Measurements from ENCODE around the gene WNT11. TPM values are rescaled to one million over a fixed set of nuclear protein-coding genes. Genes with fewer than 3 reads are reported as not detected.

Gene WNT11
- total RNA-seq, 1 donor from 2014 or later, result 3.6 TPM

DNA sequence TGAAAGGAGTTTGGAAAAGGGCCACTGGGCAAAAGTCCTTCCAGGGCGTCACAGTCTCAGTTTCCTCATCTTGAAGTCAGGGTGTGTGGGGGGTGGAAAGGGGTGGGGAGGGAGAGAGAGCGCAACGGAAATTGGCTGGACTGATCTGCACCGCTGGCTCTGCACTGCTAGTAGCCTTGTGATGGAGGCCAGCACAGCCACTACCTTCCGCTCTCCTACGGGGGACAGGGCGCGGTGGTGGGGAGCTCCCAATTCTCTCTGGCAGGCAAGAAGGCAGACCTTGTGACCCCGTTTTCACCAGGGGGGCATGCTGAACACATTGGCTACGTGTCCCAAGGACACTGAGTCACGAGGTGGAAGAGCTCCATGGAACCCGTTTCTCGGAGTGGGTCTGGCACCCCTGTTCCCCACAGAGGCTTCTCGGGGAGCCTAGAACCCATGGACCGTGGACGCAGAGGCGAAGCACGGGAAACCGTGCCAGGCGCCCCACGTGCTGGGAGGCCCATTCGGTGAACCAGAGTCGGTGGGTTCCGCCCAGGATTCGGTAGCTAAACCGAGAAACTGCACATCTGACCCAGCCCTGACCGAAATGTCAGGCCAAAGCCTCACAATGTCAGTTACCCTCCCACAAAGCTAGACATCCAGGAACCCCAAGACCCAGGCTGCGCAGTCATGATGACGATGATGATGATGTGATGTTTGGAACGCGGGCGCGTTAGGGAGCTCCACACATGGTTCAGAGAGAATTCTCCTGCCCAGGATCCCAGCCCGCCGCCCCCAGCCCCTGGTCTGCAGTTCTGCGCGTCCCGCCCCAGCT is 28.3 kb upstream of the WNT11 start:
- TF ChIP-seq, protein P1, sequence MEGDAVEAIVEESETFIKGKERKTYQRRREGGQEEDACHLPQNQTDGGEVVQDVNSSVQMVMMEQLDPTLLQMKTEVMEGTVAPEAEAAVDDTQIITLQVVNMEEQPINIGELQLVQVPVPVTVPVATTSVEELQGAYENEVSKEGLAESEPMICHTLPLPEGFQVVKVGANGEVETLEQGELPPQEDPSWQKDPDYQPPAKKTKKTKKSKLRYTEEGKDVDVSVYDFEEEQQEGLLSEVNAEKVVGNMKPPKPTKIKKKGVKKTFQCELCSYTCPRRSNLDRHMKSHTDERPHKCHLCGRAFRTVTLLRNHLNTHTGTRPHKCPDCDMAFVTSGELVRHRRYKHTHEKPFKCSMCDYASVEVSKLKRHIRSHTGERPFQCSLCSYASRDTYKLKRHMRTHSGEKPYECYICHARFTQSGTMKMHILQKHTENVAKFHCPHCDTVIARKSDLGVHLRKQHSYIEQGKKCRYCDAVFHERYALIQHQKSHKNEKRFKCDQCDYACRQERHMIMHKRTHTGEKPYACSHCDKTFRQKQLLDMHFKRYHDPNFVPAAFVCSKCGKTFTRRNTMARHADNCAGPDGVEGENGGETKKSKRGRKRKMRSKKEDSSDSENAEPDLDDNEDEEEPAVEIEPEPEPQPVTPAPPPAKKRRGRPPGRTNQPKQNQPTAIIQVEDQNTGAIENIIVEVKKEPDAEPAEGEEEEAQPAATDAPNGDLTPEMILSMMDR (IDR thresholded peaks at IDR 0.05; ENCODE audit: unreplicated experiment), result no peak
- H3K4me1 Mint-ChIP-seq (ENCODE audit: unreplicated experiment), result peaks cover 33% of the 10 kb centered on the region
- peak overlapping the region; percentile 92 for H3K27ac Mint-ChIP-seq (ENCODE audit: unreplicated experiment)
- no peaks in the 10 kb centered on the region for H3K9me3 Mint-ChIP-seq (ENCODE audit: unreplicated experiment)
- H3K27me3 Mint-ChIP-seq (ENCODE audit: unreplicated experiment), result peaks cover 30% of the 10 kb centered on the region
- peak; percentile 27 for DNase-seq (ENCODE audit: low spot score)
- peak overlapping the region; percentile 97 for H3K4me3 Mint-ChIP-seq (ENCODE audit: unreplicated experiment)
- H3K36me3 Mint-ChIP-seq (ENCODE audit: low read depth, unreplicated experiment), result peaks cover 7% of the 10 kb centered on the region

DNA sequence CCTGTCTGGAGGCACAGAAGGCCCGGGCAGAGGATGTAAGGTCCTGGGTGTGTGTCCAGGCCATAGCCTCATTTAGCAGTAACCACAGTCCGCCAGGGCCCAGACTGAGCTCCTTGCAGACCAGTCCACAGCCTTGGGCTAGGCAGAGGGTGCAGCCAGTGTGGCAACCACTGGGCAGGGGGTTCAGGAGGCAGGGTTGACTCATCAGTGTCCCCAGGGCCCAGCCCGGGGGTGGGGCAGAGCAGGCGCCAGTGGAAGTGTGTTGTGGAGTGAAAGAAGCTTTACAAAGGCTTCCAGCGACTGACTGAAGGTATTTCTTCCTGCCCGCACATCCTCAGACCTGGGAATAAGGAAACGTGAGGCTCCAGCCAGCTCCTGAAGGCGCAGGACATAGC is 27.7 kb upstream of the WNT11 start:
- H3K27me3 Mint-ChIP-seq (ENCODE audit: unreplicated experiment), result peaks cover 32% of the 10 kb centered on the region
- no peak for DNase-seq (ENCODE audit: low spot score)
- H3K9me3 Mint-ChIP-seq (ENCODE audit: unreplicated experiment), result no peaks in the 10 kb centered on the region
- peaks cover 7% of the 10 kb centered on the region for H3K36me3 Mint-ChIP-seq (ENCODE audit: low read depth, unreplicated experiment)
- H3K4me3 Mint-ChIP-seq (ENCODE audit: unreplicated experiment), result peak overlapping the region; percentile 97
- peaks cover 33% of the 10 kb centered on the region for H3K4me1 Mint-ChIP-seq (ENCODE audit: unreplicated experiment)
- H3K27ac Mint-ChIP-seq (ENCODE audit: unreplicated experiment), result peak overlapping the region; percentile 57
- TF ChIP-seq, protein P1 (IDR thresholded peaks at IDR 0.05; ENCODE audit: unreplicated experiment), result no peak

DNA sequence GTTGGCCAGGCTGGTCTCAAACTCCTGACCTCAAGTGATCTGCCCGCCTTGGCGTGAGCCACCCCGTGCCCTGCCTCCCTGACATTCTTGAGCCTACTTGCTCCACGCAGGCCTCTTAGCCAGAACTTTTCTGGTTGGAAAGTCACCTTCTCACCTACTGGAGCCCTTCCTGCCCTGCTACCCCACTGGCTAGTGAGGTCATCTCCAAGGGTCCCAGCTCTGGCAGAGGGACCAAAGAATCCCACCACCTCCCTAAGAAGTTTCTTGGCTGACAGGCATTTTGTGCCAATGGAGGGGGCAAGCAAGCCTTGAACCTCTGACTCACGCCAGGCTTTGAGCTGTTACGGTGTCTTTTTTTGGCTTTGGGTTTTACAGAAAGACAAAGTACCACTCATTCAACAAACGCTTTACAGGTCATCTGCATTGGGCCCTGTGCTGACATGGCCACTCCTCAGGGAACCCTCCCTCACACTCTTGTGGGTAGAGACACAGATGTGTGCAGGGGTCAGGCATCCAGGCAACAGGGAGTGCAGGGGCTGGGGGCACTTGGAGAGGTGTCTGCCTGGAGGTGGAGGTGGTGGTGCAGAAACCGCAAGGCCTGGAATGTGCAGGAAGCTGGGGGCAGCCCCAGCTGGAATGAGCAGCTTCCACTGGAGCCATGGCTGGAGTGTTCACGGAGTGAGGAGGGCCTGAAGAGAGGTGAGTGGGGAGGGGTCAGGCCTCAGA is 27.1 kb upstream of the WNT11 start:
- Mint-ChIP-seq H3K4me3 (ENCODE audit: unreplicated experiment) (no peak overlapping the region), H3K27ac (ENCODE audit: unreplicated experiment) (peak overlapping the region; percentile 36), H3K36me3 (ENCODE audit: low read depth, unreplicated experiment) (peaks cover 7% of the 10 kb centered on the region), H3K27me3 (ENCODE audit: unreplicated experiment) (peaks cover 32% of the 10 kb centered on the region), H3K4me1 (ENCODE audit: unreplicated experiment) (peaks cover 33% of the 10 kb centered on the region), H3K9me3 (ENCODE audit: unreplicated experiment) (no peaks in the 10 kb centered on the region)
- no peak for DNase-seq (ENCODE audit: low spot score)
- TF ChIP-seq, protein P1 (IDR thresholded peaks at IDR 0.05; ENCODE audit: unreplicated experiment), result no peak

DNA sequence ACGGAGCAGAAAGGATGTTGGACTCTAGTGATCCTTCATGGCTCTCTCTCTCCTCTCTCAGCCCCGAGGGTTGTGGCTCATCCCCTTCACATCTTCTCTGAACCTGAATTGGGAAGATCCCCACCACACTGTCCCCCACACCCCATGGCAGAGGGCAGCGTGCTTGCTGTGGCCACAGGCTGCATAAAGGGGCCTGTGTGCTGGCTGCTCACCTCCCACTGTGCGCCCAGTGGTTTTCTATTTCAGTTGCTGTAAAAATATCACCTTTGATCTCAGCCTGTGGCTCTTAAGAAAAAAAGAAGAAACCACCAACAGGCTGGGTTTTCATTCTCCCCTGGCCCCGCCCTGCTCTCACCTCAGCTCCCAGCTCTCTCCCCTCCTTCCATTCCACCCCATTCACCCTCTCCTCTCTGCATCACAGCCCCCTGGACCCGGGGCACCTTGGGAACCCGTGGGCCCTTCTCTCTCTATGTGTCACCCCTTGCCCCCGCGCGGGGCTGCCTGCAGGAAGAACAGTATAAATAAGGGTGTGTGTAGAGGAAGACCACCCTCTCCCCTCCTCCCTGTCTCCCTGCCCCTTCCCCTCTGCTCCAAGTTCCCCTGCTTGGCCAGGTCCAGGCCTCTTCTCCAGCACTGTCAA is 25.8 kb upstream of the WNT11 start:
- Mint-ChIP-seq H3K27ac (ENCODE audit: unreplicated experiment) (no peak overlapping the region), H3K27me3 (ENCODE audit: unreplicated experiment) (peaks cover 32% of the 10 kb centered on the region), H3K4me3 (ENCODE audit: unreplicated experiment) (no peak overlapping the region), H3K4me1 (ENCODE audit: unreplicated experiment) (peaks cover 26% of the 10 kb centered on the region), H3K9me3 (ENCODE audit: unreplicated experiment) (no peaks in the 10 kb centered on the region), H3K36me3 (ENCODE audit: low read depth, unreplicated experiment) (peaks cover 7% of the 10 kb centered on the region)
- TF ChIP-seq, protein P1 (IDR thresholded peaks at IDR 0.05; ENCODE audit: unreplicated experiment), result no peak
- DNase-seq (ENCODE audit: low spot score), result no peak
